Astrocyte of the spinal cord (primary cell): ENCODE results near the gene MPDZ.

ENCODE experiments used
- DNase-seq: peaks from one replicate; pipeline ENCODE4 v3.0.0; 2011; ENCODE audit warnings: low read depth, low spot score
- H3K4me3 ChIP-seq: 2 replicates; pipeline ENCODE4 v1.5.1; 2011; ENCODE audit warnings: low read depth, mild to moderate bottlenecking, low read length, moderate library complexity
- in situ Hi-C: cut with HindIII; loops from 2 replicates; pipeline ENCODE4 v1.10.0; 2017; ENCODE audit warnings: low sequenced_read_pairs
- TF ChIP-seq, protein P1 (sequence below): IDR thresholded peaks from 2 replicates; pipeline ENCODE4 v1.5.1; 2012; ENCODE audit warnings: low read depth, mild to moderate bottlenecking, low read length, inconsistent platforms

MPDZ gene

DNA sequence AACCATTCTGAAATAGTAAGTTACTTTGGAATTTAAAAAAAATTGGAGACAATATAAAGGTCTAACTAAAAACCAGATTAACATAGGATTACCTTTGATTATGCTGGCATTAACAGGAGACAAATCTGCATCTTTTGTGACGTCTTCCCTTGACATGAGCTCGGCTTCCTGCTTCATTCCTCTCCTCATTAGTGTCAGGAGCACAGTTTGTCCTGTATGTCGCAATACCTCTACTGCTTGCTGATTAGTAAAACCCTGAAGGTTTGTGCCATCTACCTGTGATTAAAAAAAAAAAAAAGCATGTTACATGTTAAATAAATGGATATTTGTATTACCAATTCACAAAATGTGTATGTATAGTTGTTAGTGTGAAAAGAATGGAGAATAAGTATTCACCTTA lies 73.7 kb downstream of the MPDZ start:
- no peak for DNase-seq
- no peak overlapping the region for H3K4me3 ChIP-seq
- TF ChIP-seq, protein P1, sequence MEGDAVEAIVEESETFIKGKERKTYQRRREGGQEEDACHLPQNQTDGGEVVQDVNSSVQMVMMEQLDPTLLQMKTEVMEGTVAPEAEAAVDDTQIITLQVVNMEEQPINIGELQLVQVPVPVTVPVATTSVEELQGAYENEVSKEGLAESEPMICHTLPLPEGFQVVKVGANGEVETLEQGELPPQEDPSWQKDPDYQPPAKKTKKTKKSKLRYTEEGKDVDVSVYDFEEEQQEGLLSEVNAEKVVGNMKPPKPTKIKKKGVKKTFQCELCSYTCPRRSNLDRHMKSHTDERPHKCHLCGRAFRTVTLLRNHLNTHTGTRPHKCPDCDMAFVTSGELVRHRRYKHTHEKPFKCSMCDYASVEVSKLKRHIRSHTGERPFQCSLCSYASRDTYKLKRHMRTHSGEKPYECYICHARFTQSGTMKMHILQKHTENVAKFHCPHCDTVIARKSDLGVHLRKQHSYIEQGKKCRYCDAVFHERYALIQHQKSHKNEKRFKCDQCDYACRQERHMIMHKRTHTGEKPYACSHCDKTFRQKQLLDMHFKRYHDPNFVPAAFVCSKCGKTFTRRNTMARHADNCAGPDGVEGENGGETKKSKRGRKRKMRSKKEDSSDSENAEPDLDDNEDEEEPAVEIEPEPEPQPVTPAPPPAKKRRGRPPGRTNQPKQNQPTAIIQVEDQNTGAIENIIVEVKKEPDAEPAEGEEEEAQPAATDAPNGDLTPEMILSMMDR = no peak
- in situ Hi-C loops = no loop called here

DNA sequence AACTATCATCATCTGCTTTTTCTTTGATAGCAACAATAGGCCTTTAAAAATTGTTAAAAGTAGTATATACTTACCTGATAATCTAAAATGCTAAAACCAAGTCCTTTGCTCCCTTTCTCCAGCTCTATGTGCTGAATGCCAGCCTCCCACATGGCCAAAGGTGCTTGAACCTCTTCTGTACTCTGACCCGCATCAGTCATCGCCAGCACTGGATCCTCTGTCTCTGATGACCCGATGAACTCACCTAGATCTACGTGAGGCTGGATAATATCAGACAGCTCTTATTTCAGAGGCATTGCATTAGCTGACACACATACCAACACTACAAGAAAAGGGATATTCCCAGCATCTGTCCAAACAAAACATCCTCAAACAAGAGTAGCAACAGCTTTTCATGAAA lies 89.5 kb downstream of the MPDZ start:
- in situ Hi-C loops = no loop called here
- no peak for DNase-seq
- TF ChIP-seq, protein P1 = no peak
- no peak overlapping the region for H3K4me3 ChIP-seq

DNA sequence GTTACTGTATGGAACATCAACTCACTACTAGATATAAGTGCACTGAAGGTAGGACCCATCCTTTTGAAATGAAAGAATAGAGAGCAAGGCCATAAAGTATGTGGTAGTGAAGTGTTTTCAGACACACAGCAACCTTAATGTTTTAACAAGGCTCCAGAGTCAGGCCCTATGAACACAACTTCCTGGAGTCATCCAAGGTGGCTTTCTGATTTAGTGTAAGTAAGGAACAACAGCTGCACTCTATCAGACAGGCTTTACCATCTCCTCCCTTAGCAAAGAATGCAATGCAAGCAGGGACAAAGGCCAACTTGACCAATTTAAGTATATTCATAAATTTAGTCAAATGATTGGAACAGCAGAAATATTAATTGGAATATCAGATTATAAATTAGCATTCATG lies 90.1 kb downstream of the MPDZ start:
- in situ Hi-C loops = no loop called here
- TF ChIP-seq, protein P1 = no peak
- H3K4me3 ChIP-seq = no peak overlapping the region
- DNase-seq = no peak

DNA sequence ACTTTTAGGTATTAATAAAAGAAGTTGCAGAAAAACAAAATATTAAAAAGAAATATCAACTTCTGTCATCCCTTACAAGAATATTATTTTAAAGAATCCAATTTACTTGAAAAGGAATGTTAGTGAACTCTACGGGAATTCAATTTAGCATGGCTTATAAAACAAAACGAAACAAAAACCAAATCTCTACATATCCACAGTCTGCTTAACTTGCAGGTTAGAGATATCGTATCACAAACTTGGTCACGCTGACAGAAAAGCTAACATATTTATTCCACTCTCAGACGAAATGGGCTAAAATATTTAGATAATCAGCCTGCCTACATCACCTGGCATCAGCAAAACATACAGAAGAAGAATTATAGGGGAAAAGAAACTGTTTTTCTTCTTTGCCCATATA lies 92.7 kb downstream of the MPDZ start:
- in situ Hi-C loops = no loop called here
- H3K4me3 ChIP-seq = no peak overlapping the region
- TF ChIP-seq, protein P1 = no peak
- no peak for DNase-seq

DNA sequence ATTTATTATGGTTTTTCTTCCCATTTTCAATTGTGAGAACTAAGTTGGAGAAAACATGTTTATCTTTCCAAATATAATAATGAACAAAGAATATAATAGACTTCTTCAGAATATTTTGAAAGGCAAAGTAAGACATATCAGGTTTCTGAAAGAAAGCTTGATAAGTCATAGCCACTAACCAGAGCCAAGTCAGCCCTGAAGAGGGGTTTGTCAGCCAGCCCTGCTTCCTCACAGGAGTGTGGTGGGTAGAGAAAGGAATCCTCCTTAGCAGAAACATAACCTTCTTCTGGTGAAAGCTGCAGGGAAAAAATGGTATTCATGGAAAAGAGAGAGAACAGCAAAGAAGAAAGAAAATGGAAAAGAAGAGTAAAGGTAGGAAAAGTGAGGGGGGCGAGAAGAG lies 93.4 kb downstream of the MPDZ start:
- in situ Hi-C loops = no loop called here
- H3K4me3 ChIP-seq = no peak overlapping the region

DNA sequence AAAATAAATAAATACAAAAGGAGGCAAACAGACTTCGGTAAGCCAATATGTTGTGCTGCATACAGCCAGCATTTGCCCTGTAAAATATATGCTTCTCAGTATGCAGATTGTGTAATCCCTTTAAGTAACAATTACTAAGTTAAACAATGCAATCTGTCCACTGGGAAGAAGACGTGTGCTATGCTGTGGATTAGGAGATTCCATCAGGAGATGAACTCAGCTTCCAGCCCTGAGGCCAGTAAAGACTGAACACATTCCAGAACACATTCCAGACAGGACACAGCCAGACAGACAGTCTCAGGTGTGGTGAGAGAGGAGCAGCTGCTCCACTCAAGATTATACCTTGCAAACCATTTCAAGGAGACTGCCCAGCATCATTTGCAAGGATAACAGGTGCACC lies 97.8 kb downstream of the MPDZ start:
- no peak for DNase-seq
- TF ChIP-seq, protein P1 = no peak
- in situ Hi-C loops = no loop called here
- H3K4me3 ChIP-seq = no peak overlapping the region

More for the DNA sequence above, 93.4 kb downstream of the MPDZ start:
- DNase-seq = no peak
- TF ChIP-seq, protein P1 = no peak

DNA sequence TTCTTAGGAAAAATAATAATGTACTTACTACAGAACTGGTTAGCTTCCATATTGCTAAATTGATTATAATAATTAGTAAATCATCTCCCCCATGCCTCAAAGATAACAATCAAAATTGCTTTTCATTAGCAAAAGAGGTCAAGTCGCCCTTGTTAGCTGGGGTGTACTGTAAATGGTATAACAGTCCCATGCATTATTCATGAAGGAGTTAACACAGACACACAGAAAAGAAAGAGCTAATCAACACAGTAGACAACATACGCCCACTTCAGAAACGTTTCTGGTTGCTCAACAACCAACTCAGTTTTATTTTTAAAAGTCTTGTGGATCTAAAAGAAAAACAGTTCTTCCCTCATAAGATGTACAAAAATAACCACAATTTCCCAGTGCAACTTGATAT lies 100.2 kb downstream of the MPDZ start:
- DNase-seq = no peak
- in situ Hi-C loops = no loop called here
- TF ChIP-seq, protein P1 = no peak
- no peak overlapping the region for H3K4me3 ChIP-seq
